CD4-positive, alpha-beta T cell treated with Interleukin-4 for 4 hours (primary cell): Measurements from ENCODE around the gene ELAVL2.

Experiments used
- DNase-seq: peaks from one replicate; pipeline ENCODE4 v3.0.0-alpha.2; 2020

Gene ELAVL2

GRCh38 chr9:23717505-23717904, 108.5 kb downstream of the ELAVL2 start:
- DNase-seq: no peak

- no peak for DNase-seq
Measured at GRCh38 chr9:23707249-23707648, 118.8 kb downstream of the ELAVL2 start.

GRCh38 chr9:23702311-23702922, 123.6 kb downstream of the ELAVL2 start:
- no peak for DNase-seq

GRCh38 chr9:23701291-23701690, 124.7 kb downstream of the ELAVL2 start:
- DNase-seq: no peak

GRCh38 chr9:23700359-23700758, 125.7 kb downstream of the ELAVL2 start:
- DNase-seq: no peak

GRCh38 chr9:23698161-23698560, 127.9 kb downstream of the ELAVL2 start:
- no peak for DNase-seq

- DNase-seq: no peak
Measured at GRCh38 chr9:23695572-23695971, 130.5 kb downstream of the ELAVL2 start.

GRCh38 chr9:23693374-23693773, 132.7 kb downstream of the ELAVL2 start:
- no peak for DNase-seq

- DNase-seq: no peak
Measured at GRCh38 chr9:23686896-23687295, 139.1 kb downstream of the ELAVL2 start.

GRCh38 chr9:23686257-23686656, 139.8 kb downstream of the ELAVL2 start:
- DNase-seq: no peak

- no peak for DNase-seq
Measured at GRCh38 chr9:23683611-23684061, 142.4 kb downstream of the ELAVL2 start.

- DNase-seq: no peak
Measured at GRCh38 chr9:23682891-23683431, 143.1 kb downstream of the ELAVL2 start.

GRCh38 chr9:23682352-23682751, 143.7 kb downstream of the ELAVL2 start:
- DNase-seq: no peak

- no peak for DNase-seq
Measured at GRCh38 chr9:23677446-23677845, 148.6 kb downstream of the ELAVL2 start.

GRCh38 chr9:23674016-23674585, 151.9 kb downstream of the ELAVL2 start:
- no peak for DNase-seq

- no peak for DNase-seq
Measured at GRCh38 chr9:23672151-23672550, 153.9 kb downstream of the ELAVL2 start.

GRCh38 chr9:23669776-23670175, 156.3 kb downstream of the ELAVL2 start:
- no peak for DNase-seq

GRCh38 chr9:23665635-23666034, 160.4 kb downstream of the ELAVL2 start:
- no peak for DNase-seq

GRCh38 chr9:23665051-23665450, 161.0 kb downstream of the ELAVL2 start:
- DNase-seq: no peak

- no peak for DNase-seq
Measured at GRCh38 chr9:23663946-23664345, 162.1 kb downstream of the ELAVL2 start.

- DNase-seq: no peak
Measured at GRCh38 chr9:23663536-23663935, 162.5 kb downstream of the ELAVL2 start.

GRCh38 chr9:23663125-23663524, 162.9 kb downstream of the ELAVL2 start:
- no peak for DNase-seq

- no peak for DNase-seq
Measured at GRCh38 chr9:23662320-23662719, 163.7 kb downstream of the ELAVL2 start.

- no peak for DNase-seq
Measured at GRCh38 chr9:23659346-23660006, 166.6 kb downstream of the ELAVL2 start.
